IgD-negative memory B cell (primary cell): ENCODE data around the gene HACL1. TPM values are rescaled to one million over a fixed set of nuclear protein-coding genes. Genes with fewer than 3 reads are reported as not detected.
"Not testable (repeated sequence)": the region's sequence is repeated elsewhere in the genome, so short reads cannot be mapped to it uniquely, and the experiment has no call there.

Experiments used
- H3K27ac Mint-ChIP-seq, 3 donors: one replicate each; pipeline ENCODE4 v1.8.0; 2020 to 2022; ENCODE audit warnings: mild to moderate bottlenecking in 3 of 3, mixed read lengths in 3 of 3, moderate library complexity in 1 of 3
- H3K27me3 Mint-ChIP-seq: one replicate; pipeline ENCODE4 v1.8.0; 2021; ENCODE audit warnings: mixed read lengths
- H3K36me3 Mint-ChIP-seq: one replicate; pipeline ENCODE4 v1.8.0; 2020; ENCODE audit warnings: mild to moderate bottlenecking, mixed read lengths
- H3K4me1 Mint-ChIP-seq, 3 donors: one replicate each; pipeline ENCODE4 v1.8.0; 2020 to 2022; ENCODE audit warnings: mixed read lengths in 3 of 3, mild to moderate bottlenecking in 1 of 3
- H3K4me3 Mint-ChIP-seq, 4 donors: one replicate each; pipeline ENCODE4 v1.8.0; 2020 to 2022; ENCODE audit warnings: mild to moderate bottlenecking in 4 of 4, mixed read lengths in 4 of 4, moderate library complexity in 3 of 4
- H3K9me3 Mint-ChIP-seq, 3 donors: one replicate each; pipeline ENCODE4 v1.8.0; 2020 to 2021; ENCODE audit warnings: mixed read lengths in 3 of 3, mild to moderate bottlenecking in 1 of 3
- polyA plus RNA-seq: library from polyadenylated mRNA; unstranded; fragments of 300-500 nt; fragmentation: Illumina TruSeq; gene quantifications from one replicate; pipeline ENCODE4 v1.2.3, GENCODE V29; 2021

Gene HACL1
- polyA plus RNA-seq, 1 donor from 2014 or later = 32.0 TPM

- Mint-ChIP-seq H3K27ac (peak overlapping the region in 1 of 3 donors; percentile 82), H3K4me1 (peaks cover 26 to 36% (median 30%) of the 10 kb centered on the region in 3 donors), H3K36me3 (no peaks in the 10 kb centered on the region), H3K27me3 (no peaks in the 10 kb centered on the region), H3K9me3 (no peaks in the 10 kb centered on the region), H3K4me3 (no peak overlapping the region)
These were observed 33.3 kb upstream of the HACL1 start for GRCh38 chr3:15634671-15635070.

GRCh38 chr3:15633766-15634598 lies 32.6 kb upstream of the HACL1 start:
- Mint-ChIP-seq H3K9me3 (no peaks in the 10 kb centered on the region), H3K4me3 (no peak overlapping the region), H3K4me1 (peaks cover 26 to 36% (median 30%) of the 10 kb centered on the region in 3 donors), H3K27ac (no peak overlapping the region), H3K36me3 (no peaks in the 10 kb centered on the region), H3K27me3 (no peaks in the 10 kb centered on the region)

GRCh38 chr3:15633159-15633558 lies 31.8 kb upstream of the HACL1 start:
- Mint-ChIP-seq H3K4me3 (no peak overlapping the region), H3K9me3 (no peaks in the 10 kb centered on the region), H3K4me1 (peaks cover 26 to 32% (median 30%) of the 10 kb centered on the region in 3 donors), H3K27me3 (no peaks in the 10 kb centered on the region), H3K36me3 (no peaks in the 10 kb centered on the region), H3K27ac (no peak overlapping the region)

GRCh38 chr3:15632212-15632580 lies 30.8 kb upstream of the HACL1 start:
- Mint-ChIP-seq H3K27ac (no peak overlapping the region), H3K36me3 (peaks cover 1% of the 10 kb centered on the region), H3K4me1 (peaks cover 22 to 26% (median 23%) of the 10 kb centered on the region in 3 donors), H3K4me3 (peak overlapping the region in 1 of 4 donors; percentile 61), H3K9me3 (no peaks in the 10 kb centered on the region), H3K27me3 (no peaks in the 10 kb centered on the region)

GRCh38 chr3:15631426-15632211 lies 30.2 kb upstream of the HACL1 start:
- peak overlapping the region in 1 of 4 donors; percentile 61 for H3K4me3 Mint-ChIP-seq
- H3K9me3 Mint-ChIP-seq = no peaks in the 10 kb centered on the region
- peaks cover 1% of the 10 kb centered on the region for H3K36me3 Mint-ChIP-seq
- H3K4me1 Mint-ChIP-seq = peaks cover 19 to 20% (median 20%) of the 10 kb centered on the region in 3 donors
- H3K27ac Mint-ChIP-seq = no peak overlapping the region
- H3K27me3 Mint-ChIP-seq = no peaks in the 10 kb centered on the region

GRCh38 chr3:15630646-15631350 lies 29.4 kb upstream of the HACL1 start:
- H3K27ac Mint-ChIP-seq = no peak overlapping the region
- H3K4me1 Mint-ChIP-seq = peaks cover 13 to 15% (median 13%) of the 10 kb centered on the region in 3 donors
- no peaks in the 10 kb centered on the region for H3K27me3 Mint-ChIP-seq
- peak overlapping the region in 2 of 4 donors; percentile 67 to 76 for H3K4me3 Mint-ChIP-seq
- no peaks in the 10 kb centered on the region for H3K9me3 Mint-ChIP-seq
- H3K36me3 Mint-ChIP-seq = peaks cover 3% of the 10 kb centered on the region

- Mint-ChIP-seq H3K27ac (peak overlapping the region in 2 of 3 donors; percentile 1 to 4), H3K9me3 (no peaks in the 10 kb centered on the region), H3K4me3 (peak overlapping the region in 3 of 4 donors; percentile 12 to 76 (median 67)), H3K36me3 (peaks cover 3% of the 10 kb centered on the region), H3K27me3 (no peaks in the 10 kb centered on the region), H3K4me1 (peaks cover 12 to 14% (median 13%) of the 10 kb centered on the region in 3 donors)
These were observed 28.7 kb upstream of the HACL1 start for GRCh38 chr3:15629860-15630597.

GRCh38 chr3:15628967-15629366 lies 27.6 kb upstream of the HACL1 start:
- Mint-ChIP-seq H3K27me3 (no peaks in the 10 kb centered on the region), H3K4me3 (no peak overlapping the region), H3K36me3 (peaks cover 5% of the 10 kb centered on the region), H3K27ac (no peak overlapping the region), H3K9me3 (no peaks in the 10 kb centered on the region), H3K4me1 (peaks cover 7 to 18% (median 17%) of the 10 kb centered on the region in 3 donors)

GRCh38 chr3:15623535-15624440 lies 22.4 kb upstream of the HACL1 start:
- peak overlapping the region in 1 of 4 donors; percentile 39 for H3K4me3 Mint-ChIP-seq
- peaks cover 6 to 20% (median 9%) of the 10 kb centered on the region in 3 donors for H3K9me3 Mint-ChIP-seq
- H3K27me3 Mint-ChIP-seq = no peaks in the 10 kb centered on the region
- peaks cover 0 to 8% (median 6%) of the 10 kb centered on the region in 3 donors for H3K4me1 Mint-ChIP-seq
- peaks cover 35% of the 10 kb centered on the region for H3K36me3 Mint-ChIP-seq
- H3K27ac Mint-ChIP-seq = no peak overlapping the region

- Mint-ChIP-seq H3K36me3 (peaks cover 32% of the 10 kb centered on the region), H3K27ac (peak overlapping the region in 1 of 3 donors; percentile 17)
- H3K4me3 Mint-ChIP-seq = not testable (repeated sequence)
These were observed 18.5 kb upstream of the HACL1 start for GRCh38 chr3:15619659-15620464.

GRCh38 chr3:15616053-15616452 lies 14.7 kb upstream of the HACL1 start:
- Mint-ChIP-seq H3K4me3 (no peak overlapping the region), H3K4me1 (peaks cover 0 to 9% (median 0%) of the 10 kb centered on the region in 3 donors), H3K36me3 (peaks cover 11% of the 10 kb centered on the region), H3K27ac (no peak overlapping the region), H3K9me3 (peaks cover 6 to 7% (median 6%) of the 10 kb centered on the region in 3 donors), H3K27me3 (no peaks in the 10 kb centered on the region)

More at GRCh38 chr3:15619659-15620464, 18.5 kb upstream of the HACL1 start:
- not testable (repeated sequence) for H3K4me1 Mint-ChIP-seq, H3K27me3 Mint-ChIP-seq
- peaks cover 6 to 20% (median 9%) of the 10 kb centered on the region in 3 donors for H3K9me3 Mint-ChIP-seq

GRCh38 chr3:15614958-15615357 lies 13.6 kb upstream of the HACL1 start:
- peaks cover 3% of the 10 kb centered on the region for H3K36me3 Mint-ChIP-seq
- no peaks in the 10 kb centered on the region for H3K27me3 Mint-ChIP-seq
- peaks cover 0 to 9% (median 0%) of the 10 kb centered on the region in 3 donors for H3K4me1 Mint-ChIP-seq
- H3K9me3 Mint-ChIP-seq = peaks cover 5 to 6% (median 6%) of the 10 kb centered on the region in 3 donors
- no peak overlapping the region for H3K4me3 Mint-ChIP-seq
- H3K27ac Mint-ChIP-seq = no peak overlapping the region

- Mint-ChIP-seq H3K4me1 (peaks cover 0 to 13% (median 0%) of the 10 kb centered on the region in 3 donors), H3K27ac (no peak overlapping the region), H3K4me3 (no peak overlapping the region), H3K9me3 (no peaks in the 10 kb centered on the region), H3K27me3 (no peaks in the 10 kb centered on the region), H3K36me3 (peaks cover under 1% of the 10 kb centered on the region)
These were observed 10.6 kb upstream of the HACL1 start for GRCh38 chr3:15612001-15612400.
